B cell (primary cell): ENCODE results near the gene CD40. TPM values are rescaled to one million over a fixed set of nuclear protein-coding genes. Genes with fewer than 3 reads are reported as not detected.

Source experiments
- ATAC-seq: fragments of 200-7000 bp; cut with Tn5 transposase; one replicate; pipeline ENCODE4 v1.10.0; 2021; ENCODE audit warnings: low read depth, mild to moderate bottlenecking, moderate number of reproducible peaks, moderate library complexity
- CTCF ChIA-PET: fragments of 350-600 bp; sonication (Branson Sonifier 250); formaldehyde crosslinking; loops from one replicate; lab custom pipeline; 2021; ENCODE audit warnings: antibody characterized with exemption, inconsistent platforms; lab: Charles Lee
- POLR2A ChIA-PET: fragments of 350-600 bp; sonication (Branson Sonifier 250); formaldehyde crosslinking; loops from one replicate; lab custom pipeline; 2021; ENCODE audit warnings: antibody characterized with exemption; lab: Charles Lee
- DNase-seq: peaks from one replicate; pipeline ENCODE4 v3.0.0; 2013
- H2AFZ ChIP-seq: 2 replicates; pipeline ENCODE4 v1.6.1; 2012; ENCODE audit warnings: mild to moderate bottlenecking, low read depth, low read length; ENCODE audit not compliant: insufficient read depth, poor library complexity, severe bottlenecking
- H3K27ac ChIP-seq, 2 donors: 1 replicate in 1 of 2; 2 replicates in 1 of 2; pipeline ENCODE4 v1.5.1; 2012 to 2013; ENCODE audit warnings: low read length in 2 of 2, mild to moderate bottlenecking in 2 of 2, moderate library complexity in 1 of 2
- H3K27me3 ChIP-seq, 4 experiments: fragments of 200-600 bp in 1 of 4; sonication (generic) in 1 of 4; replicated peaks in 1 of 4; 1 replicate in 2 of 4; 2 replicates in 2 of 4; pipeline versions ENCODE4 v1.6.1 to v1.7.0; 2013 to 2016; ENCODE audit warnings: low read length in 3 of 4, mild to moderate bottlenecking in 2 of 4, mixed read lengths in 1 of 4, moderate library complexity in 1 of 4; ENCODE audit not compliant: insufficient read depth in 4 of 4, control insufficient read depth in 3 of 4; ENCODE audit errors: control extremely low read depth in 1 of 4
- H3K36me3 ChIP-seq, 2 experiments: replicated peaks in 1 of 2; 1 replicate in 1 of 2; 2 replicates in 1 of 2; pipeline versions ENCODE4 v1.6.1 to v1.7.1; 2013; ENCODE audit warnings: low read length in 1 of 2; ENCODE audit not compliant: insufficient read depth in 2 of 2, control insufficient read depth in 1 of 2; ENCODE audit errors: control extremely low read depth in 1 of 2, extremely low read depth in 1 of 2
- H3K4me1 ChIP-seq, 2 donors: fragments of 200-600 bp in 1 of 2; sonication (generic) in 1 of 2; 1 replicate in 1 of 2; 2 replicates in 1 of 2; pipeline versions ENCODE4 v1.5.1 to v1.6.1; 2013 to 2017; ENCODE audit warnings: low read length in 2 of 2; ENCODE audit not compliant: control insufficient read depth in 2 of 2, insufficient read depth in 2 of 2
- H3K4me2 ChIP-seq: replicated peaks from 2 replicates; pipeline ENCODE3; 2012; ENCODE audit warnings: mild to moderate bottlenecking, low read depth, low read length; ENCODE audit not compliant: poor library complexity, severe bottlenecking
- H3K4me3 ChIP-seq, 5 experiments: fragments of 200-600 bp in 1 of 5; sonication (generic) in 1 of 5; 1 replicate in 3 of 5; 2 replicates in 2 of 5; pipeline versions ENCODE4 v1.5.1 to v1.7.0; 2011 to 2016; ENCODE audit warnings: low read length in 4 of 5, mild to moderate bottlenecking in 4 of 5, low read depth in 2 of 5, control low read depth in 1 of 5, moderate library complexity in 1 of 5; ENCODE audit not compliant: insufficient read depth in 1 of 5; ENCODE audit errors: control extremely low read depth in 1 of 5, extremely low read depth in 1 of 5
- H3K79me2 ChIP-seq: fragments of 200-600 bp; sonication (generic); one replicate; pipeline ENCODE4 v1.6.0; 2016; ENCODE audit warnings: low read length; ENCODE audit not compliant: control insufficient read depth, insufficient read depth
- H3K9ac ChIP-seq: fragments of 200-600 bp; sonication (generic); 2 replicates; pipeline ENCODE4 v1.6.1; 2017; ENCODE audit warnings: mild to moderate bottlenecking, low read length, moderate library complexity
- H3K9me3 ChIP-seq, 3 donors: one replicate each; pipeline versions ENCODE4 v1.6.1 to v1.7.1; 2013; ENCODE audit warnings: low read length in 2 of 3; ENCODE audit not compliant: control insufficient read depth in 2 of 3, insufficient read depth in 1 of 3; ENCODE audit errors: control extremely low read depth in 1 of 3
- H4K20me1 ChIP-seq: 2 replicates; pipeline ENCODE4 v1.6.0; 2012; ENCODE audit warnings: mild to moderate bottlenecking, low read length; ENCODE audit not compliant: insufficient read depth, control insufficient read depth, poor library complexity, severe bottlenecking
- H3K27ac Mint-ChIP-seq: one replicate; pipeline ENCODE4 v1.8.0; 2021; ENCODE audit warnings: mixed read lengths
- H3K27me3 Mint-ChIP-seq: one replicate; pipeline ENCODE4 v1.8.0; 2021; ENCODE audit warnings: mixed read lengths
- H3K4me1 Mint-ChIP-seq: one replicate; pipeline ENCODE4 v1.8.0; 2021; ENCODE audit warnings: mixed read lengths
- H3K4me3 Mint-ChIP-seq: one replicate; pipeline ENCODE4 v1.8.0; 2021; ENCODE audit warnings: mixed read lengths
- H3K9me3 Mint-ChIP-seq: one replicate; pipeline ENCODE4 v1.8.0; 2022; ENCODE audit warnings: mixed read lengths; ENCODE audit not compliant: insufficient read depth
- CTCF ChIP-seq: fragments of 200-600 bp; IDR thresholded peaks from one replicate; pipeline ENCODE4 v1.8.0; 2022; ENCODE audit warnings: antibody characterized with exemption, mild to moderate bottlenecking
- EZH2 ChIP-seq: IDR thresholded peaks from 2 replicates; pipeline ENCODE4 v1.6.1; 2012; ENCODE audit warnings: borderline replicate concordance, low read depth, mild to moderate bottlenecking, moderate library complexity, low read length; ENCODE audit not compliant: insufficient read depth, poor library complexity, severe bottlenecking
- WGBS: methylation state at CpG from one replicate; pipeline ENCODE4 v1.1.5; 2013; ENCODE audit warnings: missing lambda C conversion rate; ENCODE audit not compliant: insufficient coverage; 5-methylcytosine and 5-hydroxymethylcytosine counted together
- intact Hi-C: fragments of 100-400 bp; cut with micrococcal nuclease; formaldehyde crosslinking; loops from one replicate; pipeline ENCODE4 v1.10.0; 2022
- polyA plus RNA-seq: library from polyadenylated mRNA; depleted of rRNA; stranded (reverse); fragments of >200 nt; gene quantifications from 2 replicates; pipeline ENCODE4 v1.2.3, GENCODE V29; 2012
- total RNA-seq, 2 donors: library from RNA; stranded (reverse); fragments of 120-200 nt in 1 of 2; gene quantifications; 1 replicate in 1 of 2; 2 replicates in 1 of 2; pipeline versions ENCODE4 v1.2.3 to v1.2.4, GENCODE V29; 2013 to 2022

Gene CD40
- total and polyA plus RNA-seq, 2 donors (not counting 1 experiment from before 2014, with no cell fraction given) = 210 to 215 TPM

GRCh38 chr20:46164254-46164653, 46.1 kb downstream of the CD40 start:
- ATAC-seq (no peak), DNase-seq (no peak)
- H3K4me3 ChIP-seq = no peak overlapping the region
- H3K27ac ChIP-seq = no peak overlapping the region
- intact Hi-C loops = no loop called here
- H3K9me3 ChIP-seq = peaks cover 0 to 3% (median 3%) of the 10 kb centered on the region in 3 donors
- no peaks in the 10 kb centered on the region for H3K79me2 ChIP-seq
- POLR2A ChIA-PET = no interaction called here
- peaks cover 0 to 32% (median 6%) of the 10 kb centered on the region in 4 experiments for H3K27me3 ChIP-seq
- 78% methylated on average over 7 of the region's 7 CpGs for WGBS
- H3K4me2 ChIP-seq = no peak overlapping the region
- no peak overlapping the region for H2AFZ ChIP-seq
- H3K4me3 Mint-ChIP-seq = no peak overlapping the region
- H3K27ac Mint-ChIP-seq = no peak overlapping the region
- H3K4me1 ChIP-seq = no peaks in the 10 kb centered on the region
- no peaks in the 10 kb centered on the region for H3K9me3 Mint-ChIP-seq
- H3K9ac ChIP-seq = no peak overlapping the region
- no peaks in the 10 kb centered on the region for H4K20me1 ChIP-seq
- no peaks in the 10 kb centered on the region for H3K4me1 Mint-ChIP-seq
- CTCF ChIA-PET = interaction anchor here (1.2 kb wide), 1 partner anchor 10 kb away, joined by 3 read pairs; no protein-coding TSS in a partner anchor
- no peaks in the 10 kb centered on the region for H3K36me3 ChIP-seq
- no peak for TF ChIP-seq EZH2
- peaks cover 62% of the 10 kb centered on the region for H3K27me3 Mint-ChIP-seq

- H3K4me3 ChIP-seq = no peak overlapping the region
- ChIA-PET CTCF (interaction anchor here (0.8 to 2.4 kb wide), 3 partner anchors 9 to 67 kb away, joined by 3 to 8 read pairs (median 4); no protein-coding TSS in a partner anchor), POLR2A (no interaction called here)
- ATAC-seq = no peak
- H3K36me3 ChIP-seq = no peaks in the 10 kb centered on the region
- H3K79me2 ChIP-seq = no peaks in the 10 kb centered on the region
- H3K9me3 ChIP-seq = peaks cover 0 to 5% (median 3%) of the 10 kb centered on the region in 3 donors
- no peaks in the 10 kb centered on the region for H3K9me3 Mint-ChIP-seq
- H3K27ac ChIP-seq = no peak overlapping the region
- intact Hi-C loops = no loop called here
- H3K4me1 Mint-ChIP-seq = no peaks in the 10 kb centered on the region
- no peak overlapping the region for H2AFZ ChIP-seq
- DNase-seq = no peak
- no peaks in the 10 kb centered on the region for H4K20me1 ChIP-seq
- H3K27me3 ChIP-seq = peaks cover 0 to 35% (median 9%) of the 10 kb centered on the region in 4 experiments
- H3K27me3 Mint-ChIP-seq = peaks cover 56% of the 10 kb centered on the region
- H3K4me1 ChIP-seq = no peaks in the 10 kb centered on the region
- no peak overlapping the region for H3K27ac Mint-ChIP-seq
- H3K4me2 ChIP-seq = no peak overlapping the region
- TF ChIP-seq EZH2 = no peak
- TF ChIP-seq CTCF = no peak
- H3K9ac ChIP-seq = no peak overlapping the region
- no peak overlapping the region for H3K4me3 Mint-ChIP-seq
These were observed 49.0 kb downstream of the CD40 start for GRCh38 chr20:46167080-46167479.
